Ovary (tissue), 9 donors: ENCODE measurements around the gene ANKS1B. TPM values are rescaled to one million over a fixed set of nuclear protein-coding genes. Genes with fewer than 3 reads are reported as not detected.

Source experiments
- DNase-seq, 5 donors: peaks; one replicate each; pipeline ENCODE4 v3.0.0-alpha.2; 2019 to 2020
- H3K27ac ChIP-seq, 2 donors: fragments of 200-600 bp; one replicate each; pipeline versions ENCODE4 v1.5.1 to v1.8.0; 2019 to 2022
- H3K27me3 ChIP-seq: fragments of 200-600 bp; one replicate; pipeline ENCODE4 v1.8.0; 2022
- H3K36me3 ChIP-seq: fragments of 200-600 bp; sonication (generic); one replicate; pipeline ENCODE4 v1.5.1; 2019
- H3K4me1 ChIP-seq: one replicate; pipeline ENCODE4 v1.8.1; 2013; ENCODE audit warnings: mild to moderate bottlenecking, moderate library complexity; ENCODE audit not compliant: insufficient read depth
- H3K4me3 ChIP-seq: fragments of 200-600 bp; sonication (generic); one replicate; pipeline ENCODE4 v1.5.1; 2017
- H3K9me3 ChIP-seq, 2 donors: fragments of 200-600 bp in 1 of 2; sonication (generic) in 1 of 2; one replicate each; pipeline versions ENCODE4 v1.5.1 to v1.8.1; 2013 to 2019; ENCODE audit warnings: mild to moderate bottlenecking in 1 of 2, moderate library complexity in 1 of 2
- EP300 ChIP-seq: sonication (generic); formaldehyde crosslinking; IDR thresholded peaks from one replicate; pipeline ENCODE4 v1.6.1; 2017; ENCODE audit warnings: antibody characterized with exemption
- POLR2A ChIP-seq: fragments of 450-650 bp; IDR thresholded peaks from one replicate; pipeline ENCODE4 v1.6.1; 2017; ENCODE audit warnings: antibody characterized with exemption, mild to moderate bottlenecking, moderate library complexity
- WGBS, 3 donors: extraction: QIAGEN DNeasy Blood & Tissue Kit in 1 of 3; methylation state at CpG; one replicate each; pipeline versions ENCODE4 v1.1.5 to v1.1.7; 2013 to 2017; 5-methylcytosine and 5-hydroxymethylcytosine counted together
- intact Hi-C, 4 donors: fragments of 100-400 bp; cut with DNase I; formaldehyde crosslinking; loops; one replicate each; pipeline versions ENCODE4 v1.11.0 to v1.15.1; 2022 to 2023
- polyA plus RNA-seq, 2 donors: library from polyadenylated mRNA; stranded (reverse); fragments of 200-250 nt in 1 of 2; fragments of 350-450 nt in 1 of 2; fragmentation: Illumina TruSeq in 1 of 2; extraction: RNeasy Lipid Tissue Mini Kit (QIAGEN cat#74804) in 1 of 2; gene quantifications; one replicate each; pipeline ENCODE4 v1.2.3, GENCODE V29; 2013 to 2014
- total RNA-seq, 7 donors: library from RNA; depleted of rRNA in 2 of 7; stranded (reverse); fragments of >200 nt in 2 of 7; fragmentation: NEBNext Ultra II Directional in 3 of 7; extraction: Animal tissue kit (Norgen Biotek cat#: 25700) in 3 of 7; gene quantifications; one replicate each; pipeline versions ENCODE4 v1.1.0 to v1.2.4, GENCODE V29; 2016 to 2023
- TF ChIP-seq, protein P1 (sequence below), 3 donors: fragments of 450-650 bp in 2 of 3; fragments of 200-600 bp in 1 of 3; IDR thresholded peaks; one replicate each; pipeline versions ENCODE4 v1.5.1 to v1.8.0; 2016 to 2022; ENCODE audit warnings: antibody characterized with exemption in 3 of 3, mild to moderate bottlenecking in 1 of 3
- donor health status: DM: no; HTN: no; CAD: no; lungs with moderate emphysema.
- donor health status: DM: no; HTN: no; CAD: no.
- donor health status: Bipolar disorder and iron deficiency.
- donor health status: DM: yes; HTN: yes; CAD: no.
- donor health status: DM: no; HTN: no; CAD: no.
- donor health status: DM: yes; HTN: yes; CAD: no.

Gene ANKS1B
- total and polyA plus RNA-seq, 9 donors: 0.80 to 34.9 (median 7.7) TPM

DNA sequence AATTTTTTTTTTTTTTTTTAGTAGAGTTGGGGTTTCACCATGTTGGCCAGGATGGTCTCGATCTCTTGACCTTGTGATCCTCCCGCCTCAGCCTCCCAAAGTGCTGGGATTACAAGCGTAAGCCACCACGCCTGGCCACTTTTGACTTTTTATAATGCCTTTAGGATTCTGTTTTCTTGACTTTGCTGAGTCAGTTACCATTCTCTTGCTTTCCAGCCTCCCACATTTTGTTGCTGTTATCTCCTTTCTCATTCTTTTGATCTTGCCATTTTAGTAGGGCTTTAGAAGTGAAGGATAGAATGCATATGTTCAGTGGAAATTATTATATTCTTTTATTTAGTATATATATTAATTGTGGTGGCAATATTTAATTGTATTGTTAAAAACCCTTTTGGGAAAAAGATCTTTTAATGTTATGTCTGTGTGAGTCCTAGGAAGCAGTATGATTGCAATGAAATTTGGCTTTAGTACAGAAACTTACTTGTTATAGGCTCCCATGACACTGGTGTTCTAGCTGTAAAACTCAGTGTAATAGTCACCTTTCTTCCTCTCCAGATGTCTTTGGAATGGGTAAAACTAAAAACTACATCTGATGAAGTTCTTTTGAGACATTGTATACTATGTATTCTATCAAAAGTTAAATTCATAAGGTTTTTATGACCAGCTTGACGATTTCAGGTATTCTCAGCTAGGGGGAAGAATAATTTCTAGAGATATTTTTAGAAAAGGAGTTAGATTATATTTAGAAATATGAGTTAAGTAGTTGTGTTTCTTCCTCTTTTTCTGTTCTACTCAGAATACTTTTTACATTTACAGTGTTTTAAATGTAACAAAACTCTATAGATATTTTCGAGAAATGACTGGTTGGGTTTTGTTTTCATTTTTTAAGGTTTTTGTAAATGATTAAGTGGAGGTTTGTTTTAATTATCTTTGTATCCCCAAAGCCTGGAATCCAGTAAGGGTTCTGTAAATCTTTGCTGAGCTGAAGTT, 1264.9 kb downstream of the ANKS1B start:
- H3K9me3 ChIP-seq: no peaks in the 10 kb centered on the region
- H3K4me1 ChIP-seq: no peaks in the 10 kb centered on the region
- intact Hi-C loops: loop anchor here in 2 of 4 donors (10.0 kb wide), 2 partner anchors 215 to 275 kb away; no protein-coding TSS in a partner anchor
- no peak for DNase-seq
- no peak overlapping the region for H3K4me3 ChIP-seq
- H3K27ac ChIP-seq: no peak overlapping the region
- H3K36me3 ChIP-seq: no peaks in the 10 kb centered on the region
- 84 to 90% (median 89%) methylated on average over 6 of the region's 6 CpGs for WGBS, 3 donors
- no peak for TF ChIP-seq POLR2A
- TF ChIP-seq EP300: no peak
- H3K27me3 ChIP-seq: no peaks in the 10 kb centered on the region

DNA sequence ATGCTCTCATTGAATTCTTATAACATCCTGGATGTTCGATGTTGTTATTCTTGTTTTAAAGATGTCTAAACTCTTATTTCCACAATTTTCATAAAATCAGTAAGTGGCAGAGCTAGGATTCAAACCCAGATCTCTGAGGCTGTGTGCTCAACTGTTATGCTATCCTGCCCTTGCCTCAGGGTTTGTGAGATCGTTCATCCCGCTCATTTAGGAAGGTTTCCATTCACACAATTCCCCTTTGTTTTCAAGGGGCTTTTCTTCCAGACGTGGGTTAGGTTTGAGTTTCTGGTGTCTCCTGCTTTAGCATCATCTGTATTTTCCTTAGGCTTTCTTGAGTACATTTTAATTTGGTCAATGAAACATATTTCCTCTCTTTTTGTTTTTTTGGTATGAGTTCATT, 1270.3 kb downstream of the ANKS1B start:
- no peaks in the 10 kb centered on the region for H3K9me3 ChIP-seq
- intact Hi-C loops: no loop called here
- no peaks in the 10 kb centered on the region for H3K27me3 ChIP-seq
- 91 to 92% (median 92%) methylated on average over 4 of the region's 4 CpGs for WGBS, 3 donors
- no peak for DNase-seq
- TF ChIP-seq EP300 (no peak), POLR2A (no peak)
- TF ChIP-seq, protein P1, sequence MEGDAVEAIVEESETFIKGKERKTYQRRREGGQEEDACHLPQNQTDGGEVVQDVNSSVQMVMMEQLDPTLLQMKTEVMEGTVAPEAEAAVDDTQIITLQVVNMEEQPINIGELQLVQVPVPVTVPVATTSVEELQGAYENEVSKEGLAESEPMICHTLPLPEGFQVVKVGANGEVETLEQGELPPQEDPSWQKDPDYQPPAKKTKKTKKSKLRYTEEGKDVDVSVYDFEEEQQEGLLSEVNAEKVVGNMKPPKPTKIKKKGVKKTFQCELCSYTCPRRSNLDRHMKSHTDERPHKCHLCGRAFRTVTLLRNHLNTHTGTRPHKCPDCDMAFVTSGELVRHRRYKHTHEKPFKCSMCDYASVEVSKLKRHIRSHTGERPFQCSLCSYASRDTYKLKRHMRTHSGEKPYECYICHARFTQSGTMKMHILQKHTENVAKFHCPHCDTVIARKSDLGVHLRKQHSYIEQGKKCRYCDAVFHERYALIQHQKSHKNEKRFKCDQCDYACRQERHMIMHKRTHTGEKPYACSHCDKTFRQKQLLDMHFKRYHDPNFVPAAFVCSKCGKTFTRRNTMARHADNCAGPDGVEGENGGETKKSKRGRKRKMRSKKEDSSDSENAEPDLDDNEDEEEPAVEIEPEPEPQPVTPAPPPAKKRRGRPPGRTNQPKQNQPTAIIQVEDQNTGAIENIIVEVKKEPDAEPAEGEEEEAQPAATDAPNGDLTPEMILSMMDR (IDR thresholded peaks at IDR 0.05): no peak
- no peak overlapping the region for H3K4me3 ChIP-seq
- no peaks in the 10 kb centered on the region for H3K4me1 ChIP-seq
- H3K36me3 ChIP-seq: no peaks in the 10 kb centered on the region
- H3K27ac ChIP-seq: no peak overlapping the region

DNA sequence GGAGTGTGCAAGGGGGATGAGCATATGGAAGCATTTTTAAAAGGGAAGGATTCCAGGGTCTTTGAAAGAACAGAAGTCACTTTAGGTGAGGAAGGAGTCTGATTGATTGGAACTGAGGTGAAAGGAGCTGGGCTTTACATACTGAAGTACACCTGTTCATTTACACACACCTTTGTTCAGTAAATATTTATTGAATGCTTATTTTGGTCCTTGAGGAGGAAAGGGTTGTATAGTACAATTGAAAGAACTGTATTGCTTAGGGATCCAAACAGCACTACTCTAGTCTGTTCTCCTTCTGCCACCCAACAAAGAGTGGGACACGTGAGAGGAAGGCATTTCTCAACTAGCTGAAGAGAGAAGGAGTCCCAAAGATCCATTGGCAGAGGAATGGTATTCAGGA, 1275.7 kb downstream of the ANKS1B start:
- WGBS, 3 donors: 91 to 97% (median 92%) methylated on average over 1 of the region's 1 CpG
- no peaks in the 10 kb centered on the region for H3K4me1 ChIP-seq
- no peaks in the 10 kb centered on the region for H3K36me3 ChIP-seq
- TF ChIP-seq EP300 (no peak), POLR2A (no peak)
- TF ChIP-seq, protein P1 (IDR thresholded peaks at IDR 0.05): no peak
- no peaks in the 10 kb centered on the region for H3K27me3 ChIP-seq
- H3K9me3 ChIP-seq: no peaks in the 10 kb centered on the region
- no peak for DNase-seq
- intact Hi-C loops: no loop called here
- no peak overlapping the region for H3K4me3 ChIP-seq
- H3K27ac ChIP-seq: no peak overlapping the region

DNA sequence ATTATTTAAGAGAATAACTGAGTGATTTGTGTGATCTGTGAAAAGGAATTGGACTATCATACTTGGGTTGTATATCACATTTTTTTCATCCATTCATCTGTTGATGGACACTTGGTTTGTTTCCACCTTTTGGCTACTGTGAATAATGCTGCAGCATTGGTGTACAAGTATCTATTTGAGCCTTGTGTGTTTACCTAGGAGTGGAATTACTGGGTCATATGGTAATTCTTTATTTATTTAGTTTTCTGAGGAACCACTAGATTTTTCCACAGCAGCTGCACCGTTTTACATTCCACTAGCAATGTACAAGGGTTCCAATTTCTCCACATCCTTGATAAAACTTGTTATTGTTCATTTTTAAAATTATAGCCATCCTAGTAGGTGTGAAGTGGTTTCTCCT, 1283.6 kb downstream of the ANKS1B start:
- TF ChIP-seq POLR2A (no peak), EP300 (no peak)
- TF ChIP-seq, protein P1 (IDR thresholded peaks at IDR 0.05): no peak
- Histone ChIP-seq H3K27me3 (no peaks in the 10 kb centered on the region), H3K36me3 (no peaks in the 10 kb centered on the region), H3K27ac (no peak overlapping the region), H3K4me1 (peaks cover 4% of the 10 kb centered on the region), H3K9me3 (no peaks in the 10 kb centered on the region), H3K4me3 (no peak overlapping the region)
- no peak for DNase-seq
- intact Hi-C loops: no loop called here
- 6 to 12% (median 8%) methylated on average over 1 of the region's 1 CpG for WGBS, 3 donors

DNA sequence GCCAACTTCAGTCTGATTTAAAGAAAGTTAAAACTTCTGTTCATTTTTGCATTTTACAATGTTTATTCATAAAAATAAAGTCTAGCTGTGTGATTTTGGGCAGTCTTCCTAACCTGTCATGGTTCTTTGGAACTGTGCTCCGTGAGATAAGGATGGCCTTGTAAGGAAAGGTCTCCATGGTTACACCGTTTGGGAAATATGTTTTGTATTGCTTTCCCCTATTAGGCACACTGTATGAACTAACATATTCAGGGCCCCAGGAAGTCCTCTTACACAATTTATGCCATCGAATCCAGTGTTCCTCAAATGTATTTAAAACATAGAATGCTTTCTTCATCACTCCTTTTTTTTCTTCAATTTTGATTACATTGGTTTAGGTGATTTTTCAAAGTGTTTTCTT, 1285.2 kb downstream of the ANKS1B start:
- no peak overlapping the region for H3K4me3 ChIP-seq
- 8 to 9% (median 8%) methylated on average over 3 of the region's 3 CpGs for WGBS, 3 donors

More for the DNA sequence above, 1285.2 kb downstream of the ANKS1B start:
- no peaks in the 10 kb centered on the region for H3K27me3 ChIP-seq
- peaks cover 4% of the 10 kb centered on the region for H3K4me1 ChIP-seq
- H3K36me3 ChIP-seq: no peaks in the 10 kb centered on the region
- no peaks in the 10 kb centered on the region for H3K9me3 ChIP-seq
- H3K27ac ChIP-seq: peak overlapping the region in 1 of 2 donors; percentile 30
- intact Hi-C loops: loop anchor here in 1 of 4 donors (10.0 kb wide), 1 partner anchor 295 kb away; no protein-coding TSS in a partner anchor
- TF ChIP-seq, protein P1 (IDR thresholded peaks at IDR 0.05): no peak
- TF ChIP-seq POLR2A (no peak), EP300 (no peak)
- peak in 1 of 5 donors; percentile 41 for DNase-seq
